ENCODE results near the gene PHF11. TPM values are rescaled to one million over a fixed set of nuclear protein-coding genes. Genes with fewer than 3 reads are reported as not detected.

PHF11 gene
- total and polyA plus RNA-seq, 2 donors (not counting 3 experiments of a cell fraction or from before 2014, with no cell fraction given) = 12.9 to 32.4 TPM

GRCh38 chr13:49459580-49459979, 36.2 kb upstream of the PHF11 start:
- peaks cover 3% of the 10 kb centered on the region for H4K20me1 ChIP-seq (replicated peaks; ENCODE audit: control insufficient read depth, extremely low read depth, insufficient read depth, low read length)
- BruUV-seq (replicated peaks) = no TSS peak
- intact Hi-C loops (cut with micrococcal nuclease) = no loop called here
- ChIA-PET POLR2A (no interaction called here), CTCF (interaction anchor here (1.6 kb wide), 1 partner anchor 9 kb away, joined by 4 read pairs; no protein-coding TSS in a partner anchor)
- DNase-seq (ENCODE audit: low read depth, low spot score) (no peak), FAIRE-seq (no peak)
- no peak overlapping the region for H3K9ac ChIP-seq (replicated peaks; ENCODE audit: extremely low read depth, insufficient read depth, low read length)
- H3K4me1 ChIP-seq (ENCODE audit: control insufficient read depth, extremely low read depth, insufficient read depth, low read length) = peaks cover 6% of the 10 kb centered on the region
- H2AFZ ChIP-seq (ENCODE audit: low read depth, low read length) = no peak overlapping the region
- no peak overlapping the region for H3K27ac ChIP-seq (ENCODE audit: insufficient read depth, low read depth, low read length)
- H3K79me2 ChIP-seq (ENCODE audit: control insufficient read depth, insufficient read depth, low read length) = no peaks in the 10 kb centered on the region
- peaks cover 3 to 5% of the 10 kb centered on the region in 2 experiments for H3K27me3 ChIP-seq (ENCODE audit: control insufficient read depth in 2 of 2, insufficient read depth in 2 of 2, low read length in 2 of 2)
- peaks cover 0 to 2% of the 10 kb centered on the region in 2 experiments for H3K36me3 ChIP-seq (ENCODE audit: control insufficient read depth in 2 of 2, extremely low read depth in 1 of 2, insufficient read depth in 2 of 2, low read length in 2 of 2)
- no peaks in the 10 kb centered on the region for H3K9me3 ChIP-seq (replicated peaks; ENCODE audit: control insufficient read depth, insufficient read depth, low read length)
- H3K9me1 ChIP-seq (replicated peaks; ENCODE audit: control insufficient read depth, extremely low read depth, insufficient read depth, low read length) = no peaks in the 10 kb centered on the region
- dilution Hi-C loops (cut with MboI; ENCODE audit: extremely low pct_ligation_motif_present, low sequenced_read_pairs) = no loop called here
- no peak overlapping the region for H3K4me3 ChIP-seq (replicated peaks in 1 of 3; ENCODE audit: insufficient read depth in 1 of 3, low read depth in 1 of 3, low read length in 3 of 3)
- H3K4me2 ChIP-seq (ENCODE audit: insufficient read depth, low read length) = no peak overlapping the region
- TF ChIP-seq EZH2 (IDR thresholded peaks at IDR 0.05; ENCODE audit: borderline replicate concordance, low read depth, low read length, severe bottlenecking) (no peak), GATA2 (IDR thresholded peaks at IDR 0.05; ENCODE audit: insufficient read depth, insufficient read length, low read depth, low read length) (no peak), MAX (IDR thresholded peaks at IDR 0.05; ENCODE audit: insufficient read depth, insufficient read length) (no peak), POLR2A (IDR thresholded peaks at IDR 0.05; ENCODE audit: low read depth, low read length) (no peak)

- BruUV-seq (replicated peaks) = no TSS peak
- Histone ChIP-seq H3K4me2 (ENCODE audit: insufficient read depth, low read length) (no peak overlapping the region), H4K20me1 (replicated peaks; ENCODE audit: control insufficient read depth, extremely low read depth, insufficient read depth, low read length) (no peaks in the 10 kb centered on the region), H3K27me3 (ENCODE audit: control insufficient read depth in 2 of 2, insufficient read depth in 2 of 2, low read length in 2 of 2) (peaks cover 0 to under 1% of the 10 kb centered on the region in 2 experiments), H2AFZ (ENCODE audit: low read depth, low read length) (no peak overlapping the region), H3K9ac (replicated peaks; ENCODE audit: extremely low read depth, insufficient read depth, low read length) (no peak overlapping the region), H3K36me3 (ENCODE audit: control insufficient read depth in 2 of 2, extremely low read depth in 1 of 2, insufficient read depth in 2 of 2, low read length in 2 of 2) (peaks cover 0 to 2% of the 10 kb centered on the region in 2 experiments), H3K4me3 (replicated peaks in 1 of 3; ENCODE audit: insufficient read depth in 1 of 3, low read depth in 1 of 3, low read length in 3 of 3) (no peak overlapping the region), H3K27ac (ENCODE audit: insufficient read depth, low read depth, low read length) (no peak overlapping the region), H3K9me3 (replicated peaks; ENCODE audit: control insufficient read depth, insufficient read depth, low read length) (no peaks in the 10 kb centered on the region), H3K79me2 (ENCODE audit: control insufficient read depth, insufficient read depth, low read length) (no peaks in the 10 kb centered on the region), H3K9me1 (replicated peaks; ENCODE audit: control insufficient read depth, extremely low read depth, insufficient read depth, low read length) (no peaks in the 10 kb centered on the region), H3K4me1 (ENCODE audit: control insufficient read depth, extremely low read depth, insufficient read depth, low read length) (no peaks in the 10 kb centered on the region)
- ChIA-PET POLR2A (no interaction called here), CTCF (no interaction called here)
- intact Hi-C loops (cut with micrococcal nuclease) = no loop called here
- dilution Hi-C loops (cut with MboI; ENCODE audit: extremely low pct_ligation_motif_present, low sequenced_read_pairs) = no loop called here
- no peak for FAIRE-seq
- TF ChIP-seq JUN (IDR thresholded peaks at IDR 0.05; ENCODE audit: borderline replicate concordance, insufficient read depth, insufficient read length, low read depth) (no peak), FOS (IDR thresholded peaks at IDR 0.05; ENCODE audit: borderline replicate concordance, insufficient read depth, low read length) (no peak), POLR2AphosphoS5 (IDR thresholded peaks at IDR 0.05; ENCODE audit: insufficient read depth, low read depth, low read length) (no peak), EZH2 (IDR thresholded peaks at IDR 0.05; ENCODE audit: borderline replicate concordance, low read depth, low read length, severe bottlenecking) (no peak), GATA2 (IDR thresholded peaks at IDR 0.05; ENCODE audit: insufficient read depth, insufficient read length, low read depth, low read length) (no peak), MAX (IDR thresholded peaks at IDR 0.05; ENCODE audit: insufficient read depth, insufficient read length) (no peak), MYC (IDR thresholded peaks at IDR 0.05; ENCODE audit: low read depth, low read length) (no peak), POLR2A (IDR thresholded peaks at IDR 0.05; ENCODE audit: low read depth, low read length) (no peak), CTCF (IDR thresholded peaks at IDR 0.05; ENCODE audit: extremely low read depth in 1 of 2, insufficient read depth in 1 of 2, low read depth in 1 of 2, low read length in 2 of 2) (no peak)
- DNase-seq (ENCODE audit: low read depth, low spot score) = no peak
Measured at GRCh38 chr13:49464085-49464484, 31.7 kb upstream of the PHF11 start.

All from endothelial cell of umbilical vein (primary cell).